ENCODE measurements around the gene AGA.

DNA sequence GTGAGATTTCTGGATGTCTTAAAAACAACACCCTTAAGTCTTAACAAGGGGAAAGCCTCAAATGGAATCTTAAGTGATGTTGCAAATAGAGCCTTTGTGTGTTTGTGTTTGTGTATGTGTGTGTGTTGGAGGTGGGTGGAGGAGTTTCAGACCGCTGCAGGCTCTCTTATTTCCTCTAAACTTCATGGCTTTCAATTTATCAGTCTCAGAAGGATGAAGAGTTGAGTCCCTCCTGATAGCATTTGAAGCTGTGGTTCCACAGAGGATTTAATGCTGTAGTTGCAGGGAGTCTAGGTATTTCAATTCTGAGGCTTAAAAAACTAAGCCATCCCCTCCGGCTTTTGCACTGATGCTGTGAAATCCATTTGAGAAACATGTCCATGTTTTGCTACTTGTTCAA, 4.3 kb upstream of the AGA start:
- TF ChIP-seq POLR2A (IDR thresholded peaks at IDR 0.05) (no peak), CTCF (IDR thresholded peaks at IDR 0.05) (no peak)
